HuH-7 (cell line): Measurements from ENCODE around the gene ODC1.

ENCODE experiments used
- DNase-seq: peaks from one replicate; pipeline ENCODE4 v3.0.0; 2011; ENCODE audit warnings: low spot score

The ODC1 gene

DNA sequence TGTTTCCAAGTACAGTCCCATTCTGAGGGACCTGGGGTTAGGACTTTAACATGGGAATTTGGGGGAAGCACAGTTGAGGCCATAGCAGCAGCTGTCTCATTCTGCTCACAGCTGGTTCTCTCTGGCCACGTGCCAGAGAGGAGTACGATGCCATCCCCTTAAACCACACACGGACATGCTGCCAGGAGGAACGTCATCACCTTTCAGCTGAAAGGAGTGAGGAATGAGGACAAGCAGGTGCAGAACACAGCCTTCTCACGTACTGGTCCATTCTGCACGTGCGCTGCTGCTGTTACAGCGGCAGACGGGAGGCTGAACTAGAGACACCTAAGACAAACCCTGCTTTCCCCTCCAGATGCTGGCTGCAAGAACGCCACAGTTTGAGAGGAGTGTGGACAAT, 33.5 kb downstream of the ODC1 start:
- no peak for DNase-seq

DNA sequence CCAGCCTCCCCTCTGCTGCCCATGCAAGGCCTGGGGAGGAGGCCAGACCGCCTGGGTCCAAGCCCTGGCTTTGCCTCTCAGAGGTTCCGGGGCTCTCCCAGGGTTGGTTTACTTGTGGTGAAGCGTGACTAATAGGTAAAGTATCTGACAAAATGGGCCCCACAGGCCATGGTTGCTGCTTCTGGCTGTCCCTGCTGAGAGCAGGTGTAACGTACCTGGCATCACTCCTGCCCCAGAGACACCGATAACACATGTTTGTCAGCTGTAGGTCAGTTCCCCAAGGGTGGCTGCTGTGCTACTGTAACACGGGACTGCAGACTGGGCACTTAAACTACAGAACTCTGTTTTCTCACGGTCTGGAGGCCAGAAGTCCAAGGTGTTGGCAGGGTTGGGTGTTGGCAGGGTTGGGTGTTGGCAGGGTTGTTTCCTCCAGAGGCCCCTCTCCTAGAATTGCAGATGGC, 34.1 kb downstream of the ODC1 start:
- DNase-seq: no peak

DNA sequence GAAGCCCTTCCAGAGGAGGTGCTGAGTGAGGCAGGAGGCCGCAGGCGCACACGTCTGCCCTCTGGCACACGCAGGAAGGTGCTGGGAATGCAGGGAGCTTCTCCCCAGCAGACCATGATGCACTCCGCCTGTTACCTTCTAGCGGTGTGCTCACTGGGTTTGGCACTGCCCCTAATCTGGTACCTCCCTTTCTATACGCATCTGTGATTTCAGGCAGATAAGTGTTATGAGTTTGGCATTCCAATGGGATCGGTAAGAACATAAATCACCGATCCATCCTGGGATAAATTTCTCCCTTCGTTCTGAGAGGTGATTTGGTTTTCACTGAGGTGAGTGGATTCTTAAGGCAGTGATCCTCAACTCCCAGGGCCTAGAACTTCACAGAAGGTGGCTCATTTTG, 34.6 kb downstream of the ODC1 start:
- DNase-seq: no peak

DNA sequence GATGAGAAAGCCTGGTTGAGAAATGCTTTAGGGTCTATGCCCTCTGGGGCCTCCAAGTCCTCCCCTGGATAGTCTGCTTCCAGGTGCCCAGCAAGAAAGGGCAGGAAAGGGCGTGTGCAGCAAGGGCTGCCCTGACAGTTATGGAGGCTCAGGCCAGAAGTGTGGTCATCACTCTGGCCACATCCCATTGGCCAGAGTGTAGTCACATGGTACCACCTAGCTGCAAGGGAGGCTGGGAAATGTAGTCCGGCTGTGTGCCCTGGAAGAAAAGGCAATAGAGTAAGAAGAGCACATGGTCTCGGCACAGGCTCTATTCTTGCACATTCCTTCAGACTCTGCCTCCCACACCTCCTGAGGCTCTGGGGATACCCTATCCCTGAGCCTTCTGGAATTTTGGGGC, 35.7 kb downstream of the ODC1 start:
- peak; percentile 62 for DNase-seq

DNA sequence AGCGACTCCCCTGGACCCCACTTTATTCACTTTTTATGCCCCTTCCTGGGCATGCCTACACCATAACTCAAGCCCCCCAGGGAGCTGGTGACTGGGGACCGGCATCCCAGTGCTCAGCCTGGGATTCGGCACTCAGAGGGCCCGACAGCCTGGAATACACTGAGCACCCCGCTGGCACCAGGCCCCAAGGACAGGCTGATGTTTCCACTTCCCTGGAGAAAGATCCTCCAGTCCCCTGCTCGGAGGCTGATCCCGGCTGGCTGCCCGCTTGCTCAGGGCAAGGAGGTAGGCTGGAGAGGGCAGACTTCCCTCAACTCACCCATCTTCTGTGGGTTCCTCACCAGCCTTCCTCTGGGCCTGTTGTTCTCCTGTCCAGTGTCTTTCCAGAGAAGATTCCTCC, 36.6 kb downstream of the ODC1 start:
- no peak for DNase-seq

DNA sequence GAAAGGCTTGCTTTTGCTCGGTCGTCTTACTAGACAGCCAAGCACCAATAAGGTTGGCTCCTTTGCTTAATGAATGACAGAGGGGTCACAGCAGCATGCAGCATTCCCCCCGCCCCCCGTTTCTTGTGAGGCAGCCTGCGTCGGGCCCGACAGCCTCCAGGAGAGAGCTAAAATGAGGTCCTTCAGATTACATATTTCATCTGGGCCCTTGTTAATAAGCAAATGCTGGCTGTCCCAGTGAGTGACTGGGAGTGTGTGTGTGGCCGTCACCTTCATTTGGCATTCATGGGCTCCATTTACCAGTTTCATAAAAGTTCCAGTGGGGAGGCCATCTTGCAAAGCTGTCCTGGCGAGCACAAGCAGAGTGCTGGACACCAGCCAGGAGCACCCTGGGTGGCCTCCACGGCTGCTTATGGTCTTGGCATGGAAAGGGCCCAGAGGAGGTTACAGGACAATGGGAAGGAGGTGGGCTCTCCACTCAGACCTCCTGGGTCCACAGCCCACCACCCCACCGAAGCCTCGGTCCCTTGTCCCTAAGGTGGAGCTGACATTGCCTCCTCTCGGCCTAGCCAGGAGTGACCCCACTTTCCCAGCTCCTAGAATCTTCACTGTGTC, 37.2 kb downstream of the ODC1 start:
- no peak for DNase-seq

- DNase-seq: no peak
These were observed 37.9 kb downstream of the ODC1 start for GRCh38 chr2:10410001-10410822.

GRCh38 chr2:10408649-10409579, 39.2 kb downstream of the ODC1 start:
- DNase-seq: peak; percentile 92

- DNase-seq: peak; percentile 85
These were observed 40.1 kb downstream of the ODC1 start for GRCh38 chr2:10407841-10408648.

GRCh38 chr2:10407432-10407831, 40.7 kb downstream of the ODC1 start:
- DNase-seq: no peak

DNA sequence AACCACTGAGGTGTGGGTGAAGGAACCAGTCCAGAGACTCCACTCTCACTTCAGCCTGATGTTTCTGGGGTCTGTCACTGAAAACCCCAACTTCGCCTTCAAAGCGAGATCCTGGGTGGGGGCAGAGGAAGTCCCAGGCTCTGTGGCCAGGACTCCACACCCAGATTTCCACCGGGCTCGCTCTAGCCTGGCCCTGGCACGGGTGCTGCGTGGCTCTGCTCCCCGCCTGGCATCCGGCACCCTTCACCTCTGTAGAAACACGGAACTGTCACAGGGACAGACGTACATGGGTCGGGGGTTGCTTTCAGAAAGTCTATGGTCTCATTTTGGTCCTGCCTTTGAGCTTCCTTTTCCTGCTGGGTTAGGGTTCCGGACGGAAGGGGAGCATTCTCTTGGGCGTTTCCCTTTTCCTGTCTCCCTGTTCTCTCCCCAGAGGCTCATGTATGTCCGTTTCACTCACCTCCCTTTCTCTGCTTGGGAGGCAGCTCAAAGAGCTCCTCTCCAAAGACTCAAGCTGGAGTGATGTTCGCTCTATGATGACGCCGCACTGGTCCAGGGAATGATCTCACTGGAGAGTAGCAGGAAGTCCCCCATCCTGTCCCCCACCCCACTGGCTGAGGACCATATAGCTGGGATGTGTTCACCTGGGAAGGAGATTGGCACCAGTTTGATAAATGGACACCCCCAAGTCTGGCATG, 41.5 kb downstream of the ODC1 start:
- no peak for DNase-seq

DNA sequence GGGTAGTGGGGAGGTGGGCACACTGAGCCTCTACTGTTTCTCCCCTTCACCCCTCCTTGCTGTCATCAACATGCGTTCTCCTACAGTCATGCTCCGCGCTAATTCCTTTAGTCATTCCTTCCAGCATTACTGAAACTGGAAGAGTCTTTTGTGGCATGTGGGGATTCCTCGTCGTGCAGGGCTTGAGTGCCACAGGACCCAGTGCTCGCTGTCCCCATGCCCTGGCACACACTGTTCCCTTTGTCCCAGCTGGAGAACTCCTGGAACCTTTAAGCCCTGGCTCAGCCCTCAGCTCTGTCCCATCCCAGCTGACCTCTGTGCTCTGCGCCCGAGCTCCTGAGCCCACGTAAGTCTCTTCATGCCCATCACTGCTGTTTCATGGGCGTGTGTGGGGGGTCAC, 42.1 kb downstream of the ODC1 start:
- no peak for DNase-seq

DNA sequence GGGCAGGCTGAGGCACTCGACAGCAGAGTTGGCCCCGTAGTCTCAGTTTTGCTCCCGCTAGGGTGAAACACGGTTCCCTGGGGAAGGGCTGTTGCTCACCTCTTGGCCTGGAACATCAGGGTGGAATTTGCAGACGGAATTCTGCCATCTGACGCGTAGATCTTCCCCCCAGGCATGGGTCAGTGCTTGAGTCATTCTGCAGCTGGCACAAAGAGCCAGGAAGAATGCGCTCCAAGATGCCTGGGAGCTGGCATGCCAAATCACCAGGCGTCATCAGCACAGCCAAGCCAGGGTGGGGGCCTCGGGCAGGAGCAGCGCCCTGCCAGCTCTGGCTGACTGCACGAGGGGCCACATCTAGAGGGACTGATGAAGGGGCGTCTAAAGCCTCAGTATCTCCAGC, 42.7 kb downstream of the ODC1 start:
- DNase-seq: no peak

GRCh38 chr2:10404324-10405143, 43.6 kb downstream of the ODC1 start:
- DNase-seq: no peak

DNA sequence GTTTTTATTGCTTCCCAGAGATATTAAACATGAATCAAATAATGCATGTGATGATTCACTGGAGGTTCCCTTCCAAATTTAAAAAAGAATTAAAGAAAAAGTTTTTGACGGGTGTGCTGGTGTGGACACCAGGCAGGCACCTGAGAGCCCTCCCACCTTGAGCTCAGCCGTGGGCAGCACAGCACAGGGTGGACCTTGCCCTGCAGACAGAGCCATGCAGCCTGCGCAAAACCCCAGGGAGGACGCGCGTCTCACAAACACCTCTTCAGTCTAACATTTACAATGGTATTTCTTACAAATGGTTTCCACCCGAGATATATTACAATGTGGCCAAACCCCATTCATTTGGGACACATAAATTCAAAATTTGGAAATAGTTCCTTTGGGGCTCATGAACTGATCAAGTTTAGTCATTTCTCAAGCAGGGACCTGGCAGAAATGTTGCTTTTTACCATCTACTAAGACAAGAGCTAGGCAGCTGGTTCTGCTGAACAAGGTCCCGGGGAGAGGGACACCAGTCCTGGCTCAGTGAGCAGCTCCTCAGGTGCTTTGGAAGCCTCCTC, 45.4 kb downstream of the ODC1 start:
- DNase-seq: no peak

- no peak for DNase-seq
These were observed 46.0 kb downstream of the ODC1 start for GRCh38 chr2:10402062-10402585.

- DNase-seq: peak; percentile 79
These were observed 46.9 kb downstream of the ODC1 start for GRCh38 chr2:10400978-10401951.

- no peak for DNase-seq
These were observed 47.6 kb downstream of the ODC1 start for GRCh38 chr2:10400568-10400977.
